ENCODE data around the gene POLA1. TPM values are rescaled to one million over a fixed set of nuclear protein-coding genes. Genes with fewer than 3 reads are reported as not detected.

Gene POLA1, protein sequence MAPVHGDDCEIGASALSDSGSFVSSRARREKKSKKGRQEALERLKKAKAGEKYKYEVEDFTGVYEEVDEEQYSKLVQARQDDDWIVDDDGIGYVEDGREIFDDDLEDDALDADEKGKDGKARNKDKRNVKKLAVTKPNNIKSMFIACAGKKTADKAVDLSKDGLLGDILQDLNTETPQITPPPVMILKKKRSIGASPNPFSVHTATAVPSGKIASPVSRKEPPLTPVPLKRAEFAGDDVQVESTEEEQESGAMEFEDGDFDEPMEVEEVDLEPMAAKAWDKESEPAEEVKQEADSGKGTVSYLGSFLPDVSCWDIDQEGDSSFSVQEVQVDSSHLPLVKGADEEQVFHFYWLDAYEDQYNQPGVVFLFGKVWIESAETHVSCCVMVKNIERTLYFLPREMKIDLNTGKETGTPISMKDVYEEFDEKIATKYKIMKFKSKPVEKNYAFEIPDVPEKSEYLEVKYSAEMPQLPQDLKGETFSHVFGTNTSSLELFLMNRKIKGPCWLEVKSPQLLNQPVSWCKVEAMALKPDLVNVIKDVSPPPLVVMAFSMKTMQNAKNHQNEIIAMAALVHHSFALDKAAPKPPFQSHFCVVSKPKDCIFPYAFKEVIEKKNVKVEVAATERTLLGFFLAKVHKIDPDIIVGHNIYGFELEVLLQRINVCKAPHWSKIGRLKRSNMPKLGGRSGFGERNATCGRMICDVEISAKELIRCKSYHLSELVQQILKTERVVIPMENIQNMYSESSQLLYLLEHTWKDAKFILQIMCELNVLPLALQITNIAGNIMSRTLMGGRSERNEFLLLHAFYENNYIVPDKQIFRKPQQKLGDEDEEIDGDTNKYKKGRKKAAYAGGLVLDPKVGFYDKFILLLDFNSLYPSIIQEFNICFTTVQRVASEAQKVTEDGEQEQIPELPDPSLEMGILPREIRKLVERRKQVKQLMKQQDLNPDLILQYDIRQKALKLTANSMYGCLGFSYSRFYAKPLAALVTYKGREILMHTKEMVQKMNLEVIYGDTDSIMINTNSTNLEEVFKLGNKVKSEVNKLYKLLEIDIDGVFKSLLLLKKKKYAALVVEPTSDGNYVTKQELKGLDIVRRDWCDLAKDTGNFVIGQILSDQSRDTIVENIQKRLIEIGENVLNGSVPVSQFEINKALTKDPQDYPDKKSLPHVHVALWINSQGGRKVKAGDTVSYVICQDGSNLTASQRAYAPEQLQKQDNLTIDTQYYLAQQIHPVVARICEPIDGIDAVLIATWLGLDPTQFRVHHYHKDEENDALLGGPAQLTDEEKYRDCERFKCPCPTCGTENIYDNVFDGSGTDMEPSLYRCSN (N-terminal part only)
- 10 to 100 TPM in 1 of 9 donors, 1 to 10 TPM in 8; 3.4 to 11.0 (median 6.3) TPM for total RNA-seq
- 1 to 10 TPM; 2.2 to 5.1 (median 2.9) TPM for polyA plus RNA-seq
- long read RNA-seq, donor 1: 0 reads
- long read RNA-seq, donor 2, full-length matches to known transcripts: 1 of 1 reads
- long read RNA-seq, donor 2, partial matches to known transcripts: 0 of 1 reads
- long read RNA-seq, donor 2, other reads (novel, unspliced or antisense): 0 of 1 reads
- long read RNA-seq, donor 3: 0 reads
- long read RNA-seq, donor 4, partial matches to known transcripts: 2 of 2 reads
- long read RNA-seq, donor 4, other reads (novel, unspliced or antisense): 0 of 2 reads
- long read RNA-seq, donor 5, full-length matches to known transcripts: 2 of 3 reads
- long read RNA-seq, donor 5, partial matches to known transcripts: 1 of 3 reads
- long read RNA-seq, donor 5, other reads (novel, unspliced or antisense): 0 of 3 reads
- long read RNA-seq, donor 6, partial matches to known transcripts: 1 of 1 reads
- long read RNA-seq, donor 6, other reads (novel, unspliced or antisense): 0 of 1 reads
- long read RNA-seq, donor 7, partial matches to known transcripts: 0 of 1 reads
- long read RNA-seq, donor 7, other reads (novel, unspliced or antisense): 0 of 1 reads
- long read RNA-seq, donor 8: 0 reads
- long read RNA-seq, donor 9: 0 reads
- long read RNA-seq, donor 10: 0 reads

DNA sequence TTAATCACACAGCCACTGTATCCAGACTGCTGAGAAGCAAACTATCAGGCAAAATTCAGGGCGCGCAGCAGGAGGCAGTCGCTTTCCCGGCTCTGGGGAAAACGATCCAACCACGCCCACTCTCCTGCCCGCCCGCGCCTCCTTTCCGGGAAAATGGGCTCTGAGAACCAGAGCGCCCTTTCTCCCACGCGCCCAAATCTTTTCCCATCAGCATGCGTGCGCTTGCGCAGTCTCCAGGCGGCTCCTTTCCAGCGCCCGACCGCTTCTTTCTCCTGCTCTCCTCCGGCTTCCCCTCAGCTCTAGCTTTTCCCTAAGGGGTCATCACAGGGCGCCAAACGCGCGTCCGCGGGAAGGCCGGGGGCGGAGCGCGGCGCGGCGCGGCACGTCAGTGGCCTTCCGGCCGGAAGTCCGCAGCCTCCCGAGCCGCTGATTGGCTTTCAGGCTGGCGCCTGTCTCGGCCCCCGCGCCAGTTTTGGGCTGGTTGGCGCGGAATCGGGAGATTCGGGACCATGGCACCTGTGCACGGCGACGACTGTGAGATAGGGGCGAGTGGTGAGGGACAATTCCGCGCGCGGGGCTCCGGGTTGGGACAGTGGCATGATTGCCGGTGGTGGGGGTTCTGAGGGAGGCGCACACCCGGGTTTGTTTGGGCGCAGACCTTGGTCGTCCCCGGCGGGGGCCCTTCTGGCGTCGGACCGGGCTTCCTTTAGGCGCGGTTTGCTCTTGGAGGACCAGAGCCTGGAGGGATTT, at the start of gene POLA1:
TSS of gene POLA1 (plus strand) at position 466 of the 750 bp plus-strand sequence. CDS start at position 510, 44 bp downstream.
- WGBS, 4 donors: 0 to 46% (median 17%) methylated on average over 2 to 70 of the region's 70 CpGs
- no peaks in the 10 kb centered on the region for H3K9me3 ChIP-seq (replicated peaks in 1 of 3)

DNA sequence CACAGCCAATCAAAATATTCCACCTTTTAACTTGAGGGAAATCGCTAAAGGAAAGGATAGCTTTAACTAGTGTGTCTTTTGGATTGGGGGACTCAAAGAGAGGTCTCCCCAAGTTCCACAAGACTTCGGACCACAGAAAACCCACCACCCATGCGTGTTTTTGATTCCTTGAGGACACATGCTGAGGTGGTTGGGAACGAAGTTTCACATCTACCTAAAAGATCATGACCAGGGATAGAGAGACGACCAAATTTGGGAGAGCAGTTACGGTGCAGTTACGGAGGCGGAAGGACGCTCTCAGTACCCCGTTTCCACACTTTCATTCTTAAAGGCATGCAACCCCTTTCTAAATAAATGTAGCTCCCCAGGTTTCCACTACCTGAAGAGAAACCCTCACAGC, 47.7 kb upstream of the POLA1 start:
- H3K4me1 ChIP-seq (replicated peaks in 1 of 2): no peaks in the 10 kb centered on the region
- no peak overlapping the region for H3K27ac ChIP-seq
- no peaks in the 10 kb centered on the region for H3K36me3 ChIP-seq (replicated peaks in 1 of 2)
- DNase-seq: no peak
- H3K27me3 ChIP-seq: peaks cover 25% of the 10 kb centered on the region
- intact Hi-C loops (cut with DNase I): no loop called here
- no peak overlapping the region for H3K4me3 ChIP-seq
- no peaks in the 10 kb centered on the region for H3K9me3 ChIP-seq (replicated peaks in 1 of 3)
- no peak for TF ChIP-seq POLR2A (IDR thresholded peaks at IDR 0.05)
- TF ChIP-seq, protein P1, sequence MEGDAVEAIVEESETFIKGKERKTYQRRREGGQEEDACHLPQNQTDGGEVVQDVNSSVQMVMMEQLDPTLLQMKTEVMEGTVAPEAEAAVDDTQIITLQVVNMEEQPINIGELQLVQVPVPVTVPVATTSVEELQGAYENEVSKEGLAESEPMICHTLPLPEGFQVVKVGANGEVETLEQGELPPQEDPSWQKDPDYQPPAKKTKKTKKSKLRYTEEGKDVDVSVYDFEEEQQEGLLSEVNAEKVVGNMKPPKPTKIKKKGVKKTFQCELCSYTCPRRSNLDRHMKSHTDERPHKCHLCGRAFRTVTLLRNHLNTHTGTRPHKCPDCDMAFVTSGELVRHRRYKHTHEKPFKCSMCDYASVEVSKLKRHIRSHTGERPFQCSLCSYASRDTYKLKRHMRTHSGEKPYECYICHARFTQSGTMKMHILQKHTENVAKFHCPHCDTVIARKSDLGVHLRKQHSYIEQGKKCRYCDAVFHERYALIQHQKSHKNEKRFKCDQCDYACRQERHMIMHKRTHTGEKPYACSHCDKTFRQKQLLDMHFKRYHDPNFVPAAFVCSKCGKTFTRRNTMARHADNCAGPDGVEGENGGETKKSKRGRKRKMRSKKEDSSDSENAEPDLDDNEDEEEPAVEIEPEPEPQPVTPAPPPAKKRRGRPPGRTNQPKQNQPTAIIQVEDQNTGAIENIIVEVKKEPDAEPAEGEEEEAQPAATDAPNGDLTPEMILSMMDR (IDR thresholded peaks at IDR 0.05): no peak
- 35 to 54% (median 45%) methylated on average over 10 of the region's 10 CpGs for WGBS, 4 donors

More for the DNA sequence above, at the start of gene POLA1:
- no peaks in the 10 kb centered on the region for H3K4me1 ChIP-seq (replicated peaks in 1 of 2)
- H3K4me3 ChIP-seq: peak within 1 kb of the TSS in 3 of 4 donors; percentile 42 to 61 (median 59)
- no peaks in the 10 kb centered on the region for H3K27me3 ChIP-seq
- TF ChIP-seq, protein P1 (IDR thresholded peaks at IDR 0.05): peak in 1 of 6 experiments; percentile 8
- no peak for TF ChIP-seq POLR2A (IDR thresholded peaks at IDR 0.05)
- intact Hi-C loops (cut with DNase I): no loop called here
- H3K36me3 ChIP-seq (replicated peaks in 1 of 2): no peaks in the 10 kb centered on the region
- DNase-seq: peak; percentile 89 to 96 (median 94)
- H3K27ac ChIP-seq: peak within 1 kb of the TSS in 4 of 5 donors; percentile 66 to 89 (median 75)

- DNase-seq: no peak
- Histone ChIP-seq H3K27me3 (peaks cover 27% of the 10 kb centered on the region), H3K9me3 (replicated peaks in 1 of 3) (no peaks in the 10 kb centered on the region), H3K27ac (no peak overlapping the region), H3K36me3 (replicated peaks in 1 of 2) (no peaks in the 10 kb centered on the region), H3K4me1 (replicated peaks in 1 of 2) (no peaks in the 10 kb centered on the region), H3K4me3 (peak overlapping the region in 1 of 4 donors; percentile 33)
- 3 to 25% (median 12%) methylated on average over 4 to 13 of the region's 13 CpGs for WGBS, 4 donors
- TF ChIP-seq, protein P1 (IDR thresholded peaks at IDR 0.05): no peak
- TF ChIP-seq POLR2A (IDR thresholded peaks at IDR 0.05): no peak
- intact Hi-C loops (cut with DNase I): no loop called here
These were observed 47.0 kb upstream of the POLA1 start for GRCh38 chrX:24646745-24647182.

Measured in adrenal gland (tissue), 19 donors.